ENCODE results near the gene PLD6.
"Not testable (repeated sequence)": the region's sequence is repeated elsewhere in the genome, so short reads cannot be mapped to it uniquely, and the experiment has no call there.

The PLD6 gene, protein sequence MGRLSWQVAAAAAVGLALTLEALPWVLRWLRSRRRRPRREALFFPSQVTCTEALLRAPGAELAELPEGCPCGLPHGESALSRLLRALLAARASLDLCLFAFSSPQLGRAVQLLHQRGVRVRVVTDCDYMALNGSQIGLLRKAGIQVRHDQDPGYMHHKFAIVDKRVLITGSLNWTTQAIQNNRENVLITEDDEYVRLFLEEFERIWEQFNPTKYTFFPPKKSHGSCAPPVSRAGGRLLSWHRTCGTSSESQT

DNA sequence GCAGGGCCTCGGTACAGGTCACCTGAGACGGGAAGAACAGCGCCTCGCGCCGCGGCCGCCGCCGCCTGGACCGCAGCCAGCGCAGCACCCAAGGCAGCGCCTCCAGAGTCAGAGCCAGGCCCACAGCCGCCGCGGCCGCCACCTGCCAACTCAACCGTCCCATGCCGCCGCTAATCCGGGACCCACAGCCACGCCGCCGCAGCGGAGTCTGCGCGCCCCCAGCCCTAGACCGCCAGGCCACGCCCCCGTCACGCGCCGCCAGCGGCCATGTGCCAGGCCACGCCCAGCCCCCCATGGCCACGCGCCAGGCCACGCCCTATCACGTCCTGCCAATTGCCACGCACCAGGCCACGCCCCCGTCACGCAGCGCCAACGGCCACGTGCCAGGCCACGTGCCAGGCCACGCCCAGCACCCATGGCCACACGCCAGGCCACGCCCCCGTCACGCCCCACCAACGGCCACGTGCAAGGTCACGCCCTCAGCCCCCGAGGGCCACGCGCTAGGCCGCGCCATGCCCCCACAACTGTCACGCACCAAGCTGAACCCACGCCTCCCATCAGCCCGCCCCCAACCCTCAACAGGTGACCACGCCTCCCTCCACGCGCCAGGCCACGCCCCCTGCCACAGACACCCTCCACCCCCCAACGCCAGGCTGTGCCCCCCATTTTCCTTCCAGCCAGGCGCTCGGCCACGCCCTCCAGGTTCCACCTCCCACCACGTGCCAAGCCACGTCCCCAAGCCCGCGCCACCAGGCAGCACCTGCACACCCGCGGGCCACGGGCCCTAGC is at the start of gene PLD6:
Gene PLD6 (minus strand): TSS at position 210 of the 789 bp plus-strand sequence. CDS start 47 bp downstream, at position 163.
- DNase-seq (ENCODE audit: low spot score): peak; percentile 66

GRCh38 chr17:17255689-17256088 is 49.6 kb upstream of the PLD6 start:
- DNase-seq (ENCODE audit: low spot score): not testable (repeated sequence)

- DNase-seq (ENCODE audit: low spot score): no peak
Measured at GRCh38 chr17:17254036-17254435, 47.9 kb upstream of the PLD6 start.

- DNase-seq (ENCODE audit: low spot score): no peak
Measured at GRCh38 chr17:17253406-17253805, 47.3 kb upstream of the PLD6 start.

DNA sequence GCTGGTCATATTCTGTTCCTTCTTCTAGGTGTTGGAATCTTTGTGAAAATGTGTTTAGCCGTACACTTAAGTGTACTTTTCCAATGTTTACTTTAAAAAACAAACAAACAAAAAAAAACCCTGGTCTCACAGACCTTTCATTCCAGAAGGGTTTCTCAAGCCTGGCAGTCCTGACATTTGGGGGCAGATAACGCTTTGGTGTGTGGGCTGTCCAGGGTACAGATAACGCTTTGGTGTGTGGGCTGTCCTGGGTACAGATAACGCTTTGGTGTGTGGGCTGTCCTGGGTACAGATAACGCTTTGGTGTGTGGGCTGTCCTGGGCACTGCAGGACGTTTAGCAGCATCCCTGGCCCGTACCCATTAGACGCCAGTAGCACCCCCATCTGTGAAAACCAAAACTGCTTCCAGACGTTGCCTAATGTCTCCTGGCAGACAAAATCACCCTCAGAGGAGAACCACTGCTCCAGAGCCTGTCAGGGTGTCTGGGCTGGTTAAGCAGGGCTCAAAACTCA is 46.1 kb upstream of the PLD6 start:
- DNase-seq (ENCODE audit: low spot score): no peak

- no peak for DNase-seq (ENCODE audit: low spot score)
Measured at GRCh38 chr17:17246879-17247278, 40.7 kb upstream of the PLD6 start.

- no peak for DNase-seq (ENCODE audit: low spot score)
Measured at GRCh38 chr17:17243163-17243562, 37.0 kb upstream of the PLD6 start.

- DNase-seq (ENCODE audit: low spot score): no peak
Measured at GRCh38 chr17:17242246-17242645, 36.1 kb upstream of the PLD6 start.

GRCh38 chr17:17241656-17242055 is 35.5 kb upstream of the PLD6 start:
- no peak for DNase-seq (ENCODE audit: low spot score)

GRCh38 chr17:17239832-17240231 is 33.7 kb upstream of the PLD6 start:
- no peak for DNase-seq (ENCODE audit: low spot score)

- DNase-seq (ENCODE audit: low spot score): peak; percentile 91
Measured at GRCh38 chr17:17237026-17237799, 31.1 kb upstream of the PLD6 start, which contains the start of gene FLCN. Gene FLCN, minus strand, starts transcription at chr17:17237168. Its CDS starts 9,031 bp downstream, at chr17:17228137.

GRCh38 chr17:17236295-17237025 is 30.3 kb upstream of the PLD6 start:
- DNase-seq (ENCODE audit: low spot score): peak; percentile 58

DNA sequence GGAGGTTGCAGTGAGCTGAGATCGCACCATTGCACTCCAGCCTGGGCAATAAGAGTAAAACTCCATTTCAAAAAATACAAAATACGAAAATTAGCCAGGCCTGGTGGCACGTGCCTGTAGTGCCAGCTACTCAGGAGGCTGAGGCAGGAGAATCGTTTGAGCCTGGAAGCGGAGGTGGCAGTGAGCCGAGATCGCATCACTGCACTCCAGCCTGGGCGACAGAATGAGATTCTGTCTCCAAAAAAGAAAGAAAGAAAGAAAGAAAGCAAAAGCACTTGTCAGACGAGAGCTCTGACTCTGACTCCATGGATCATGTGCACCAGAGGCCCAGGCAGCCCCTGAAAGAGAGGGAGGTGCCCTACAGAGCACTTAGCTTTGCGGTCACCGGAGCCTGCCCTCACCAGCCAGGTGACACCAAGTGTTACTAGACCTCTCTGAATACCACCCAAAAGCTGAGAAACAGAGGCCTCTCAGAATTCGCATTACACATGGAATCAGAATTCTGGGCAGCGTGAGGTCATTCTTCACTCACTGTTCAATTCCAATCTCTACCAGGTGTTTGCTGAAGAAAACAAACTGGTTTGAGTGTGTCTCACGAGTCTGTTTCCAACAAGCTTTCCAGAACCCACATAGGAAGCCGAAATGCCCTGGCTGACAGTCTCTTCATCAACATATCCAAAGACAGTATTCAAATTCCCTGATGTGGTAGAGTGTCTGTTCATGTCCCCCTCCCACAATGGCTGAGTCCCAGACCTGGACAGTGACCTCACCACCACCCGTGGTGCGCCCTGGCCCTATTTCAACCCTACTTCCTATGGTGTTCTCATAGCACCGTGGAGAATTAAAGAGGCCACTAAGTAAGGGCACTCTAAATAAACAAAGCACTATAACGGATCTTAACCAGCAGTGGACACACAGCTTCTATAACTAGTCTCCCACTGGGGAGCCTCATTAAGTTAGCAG is 29.4 kb upstream of the PLD6 start:
- no peak for DNase-seq (ENCODE audit: low spot score)

GRCh38 chr17:17232303-17232621 is 26.1 kb upstream of the PLD6 start:
- no peak for DNase-seq (ENCODE audit: low spot score)

- DNase-seq (ENCODE audit: low spot score): no peak
Measured at GRCh38 chr17:17231621-17232302, 25.6 kb upstream of the PLD6 start.

DNA sequence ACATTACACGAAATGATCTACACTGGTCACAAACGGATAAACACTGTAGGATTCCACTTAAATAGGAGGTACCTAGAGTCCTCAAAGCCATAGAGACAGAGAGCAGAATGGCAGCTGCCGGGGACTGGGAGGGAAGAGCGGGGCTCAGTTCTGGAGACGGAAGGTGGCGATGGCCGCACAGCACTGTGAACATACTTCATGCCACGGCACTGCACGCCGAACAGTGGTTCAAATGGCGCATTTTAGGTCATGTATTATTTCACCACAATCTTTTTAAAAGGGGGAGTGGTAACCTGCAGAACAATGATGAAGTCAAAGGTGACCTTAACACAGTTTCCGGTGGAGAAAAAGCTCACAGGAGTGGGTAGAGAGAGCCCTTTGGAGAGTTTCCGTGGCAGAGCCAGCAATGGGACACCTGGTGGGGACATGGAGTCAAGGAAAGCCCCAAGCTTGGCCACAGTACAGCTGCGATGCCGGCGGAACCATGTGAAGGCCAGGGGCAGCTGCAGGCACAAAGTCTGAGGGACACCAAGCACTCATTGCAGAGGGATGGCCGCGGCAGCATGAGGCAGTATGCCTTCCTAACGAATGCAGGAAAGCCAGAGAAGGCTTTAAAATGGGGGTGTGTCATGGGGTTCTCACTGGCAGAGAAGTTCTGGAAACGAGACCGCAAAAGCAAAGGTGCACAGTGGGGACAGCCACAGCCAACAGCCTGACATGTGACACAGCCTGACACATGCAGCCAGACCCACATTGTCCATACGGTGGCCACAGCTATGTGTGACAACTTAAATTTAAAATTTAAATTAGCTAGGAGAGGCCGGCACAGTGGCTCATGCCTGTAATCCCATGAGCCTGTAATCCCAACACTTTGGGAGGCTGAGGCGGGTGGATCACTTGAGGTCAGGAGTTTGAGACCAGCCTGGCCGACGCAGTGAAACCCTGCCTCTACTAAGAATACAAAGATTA is 23.6 kb upstream of the PLD6 start:
- DNase-seq (ENCODE audit: low spot score): no peak

- no peak for DNase-seq (ENCODE audit: low spot score)
Measured at GRCh38 chr17:17228521-17229279, 22.6 kb upstream of the PLD6 start.

Data from hepatic stellate cell (primary cell).